IPS DF 4.7 (cell line): ENCODE results near the gene HDGFL2.

ENCODE experiments used
- DNase-seq: peaks from one replicate; pipeline ENCODE4 v3.0.0-alpha.2; 2013; ENCODE audit warnings: low spot score; ENCODE audit errors: extremely low read depth

The HDGFL2 gene

GRCh38 chr19:4497770-4498389, 25.8 kb downstream of the HDGFL2 start:
- no peak for DNase-seq

GRCh38 chr19:4498694-4499093, 26.6 kb downstream of the HDGFL2 start:
- no peak for DNase-seq

DNA sequence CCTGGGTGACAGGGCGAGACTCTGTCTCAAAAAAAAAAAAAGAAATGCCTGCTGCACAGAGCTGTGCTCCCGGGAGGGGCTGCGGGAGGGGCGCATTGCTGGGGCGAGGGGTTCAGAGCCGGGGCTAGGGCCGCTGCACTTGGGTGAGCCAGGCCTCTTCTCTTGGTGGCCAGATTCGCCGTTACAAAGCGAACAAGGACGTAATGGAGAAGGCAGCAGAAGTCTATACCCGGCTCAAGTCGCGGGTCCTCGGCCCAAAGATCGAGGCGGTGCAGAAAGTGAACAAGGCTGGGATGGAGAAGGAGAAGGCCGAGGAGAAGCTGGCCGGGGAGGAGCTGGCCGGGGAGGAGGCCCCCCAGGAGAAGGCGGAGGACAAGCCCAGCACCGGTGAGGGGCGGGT, 27.2 kb downstream of the HDGFL2 start:
- no peak for DNase-seq

DNA sequence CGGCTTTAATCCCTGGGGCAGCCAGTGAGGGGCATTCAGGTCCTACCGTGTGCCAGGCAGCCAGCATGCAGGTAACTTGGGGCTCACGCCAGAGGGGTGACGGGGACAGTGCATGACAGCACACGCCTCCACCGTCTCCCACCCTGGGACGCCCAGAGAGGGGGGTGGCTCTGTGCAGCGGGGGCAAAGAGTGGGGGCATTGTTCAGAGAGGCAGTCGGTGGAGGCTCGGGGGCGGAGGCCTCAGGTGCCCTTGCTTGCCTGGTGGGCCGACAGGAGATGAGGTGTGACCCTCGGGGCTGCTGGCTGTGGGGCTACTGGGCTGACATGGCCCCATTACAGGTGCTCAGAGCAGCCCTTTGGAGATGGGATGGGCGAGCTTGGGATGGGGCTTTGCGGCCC, 27.8 kb downstream of the HDGFL2 start:
- no peak for DNase-seq

DNA sequence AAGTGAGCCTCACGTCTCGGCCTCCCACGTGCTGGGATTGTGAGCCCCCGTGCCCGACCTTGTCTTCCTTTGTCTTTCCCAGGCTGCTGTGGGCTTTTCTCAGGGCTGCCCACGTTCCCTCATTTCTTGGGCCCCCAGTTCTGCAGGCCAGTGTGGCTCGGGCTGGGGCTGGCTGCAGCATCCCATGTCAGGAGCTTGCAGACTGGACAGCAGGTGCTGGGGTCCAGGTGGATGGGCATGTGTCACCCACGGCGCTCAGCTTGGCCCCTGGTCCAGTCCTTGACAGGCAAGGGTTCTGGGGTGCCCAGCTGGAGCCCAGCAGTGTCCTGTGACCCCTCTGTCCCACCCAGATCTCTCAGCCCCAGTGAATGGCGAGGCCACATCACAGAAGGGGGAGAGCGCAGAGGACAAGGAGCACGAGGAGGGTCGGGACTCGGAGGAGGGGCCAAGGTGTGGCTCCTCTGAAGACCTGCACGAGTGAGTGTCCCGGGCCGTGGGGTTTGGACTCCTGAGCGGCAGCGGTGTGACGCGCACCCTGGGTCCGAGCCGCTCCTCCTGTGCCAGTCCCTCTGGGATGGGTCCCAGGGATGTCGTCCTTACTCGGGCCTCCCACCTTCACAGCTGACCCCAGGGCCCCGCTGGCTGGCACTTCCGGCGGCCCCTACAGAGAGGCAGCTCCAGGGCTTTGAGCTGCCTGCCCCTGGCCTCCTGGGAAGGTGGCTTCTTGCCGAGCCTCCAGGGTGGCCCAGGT, 28.9 kb downstream of the HDGFL2 start:
- no peak for DNase-seq

DNA sequence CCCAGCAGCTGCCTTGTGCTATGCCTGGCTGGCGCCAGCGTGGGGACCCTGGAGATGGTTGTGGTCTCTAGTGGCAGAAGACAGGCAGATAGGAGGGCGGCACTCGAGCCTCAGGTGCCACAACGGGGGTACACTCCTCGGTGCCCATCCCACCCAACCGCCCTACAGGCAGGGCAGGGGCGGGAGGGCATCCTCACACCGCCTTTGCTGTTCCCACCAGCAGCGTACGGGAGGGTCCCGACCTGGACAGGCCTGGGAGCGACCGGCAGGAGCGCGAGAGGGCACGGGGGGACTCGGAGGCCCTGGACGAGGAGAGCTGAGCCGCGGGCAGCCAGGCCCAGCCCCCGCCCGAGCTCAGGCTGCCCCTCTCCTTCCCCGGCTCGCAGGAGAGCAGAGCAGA, 29.6 kb downstream of the HDGFL2 start:
- no peak for DNase-seq

GRCh38 chr19:4502282-4503131, 30.4 kb downstream of the HDGFL2 start:
- DNase-seq = no peak

DNA sequence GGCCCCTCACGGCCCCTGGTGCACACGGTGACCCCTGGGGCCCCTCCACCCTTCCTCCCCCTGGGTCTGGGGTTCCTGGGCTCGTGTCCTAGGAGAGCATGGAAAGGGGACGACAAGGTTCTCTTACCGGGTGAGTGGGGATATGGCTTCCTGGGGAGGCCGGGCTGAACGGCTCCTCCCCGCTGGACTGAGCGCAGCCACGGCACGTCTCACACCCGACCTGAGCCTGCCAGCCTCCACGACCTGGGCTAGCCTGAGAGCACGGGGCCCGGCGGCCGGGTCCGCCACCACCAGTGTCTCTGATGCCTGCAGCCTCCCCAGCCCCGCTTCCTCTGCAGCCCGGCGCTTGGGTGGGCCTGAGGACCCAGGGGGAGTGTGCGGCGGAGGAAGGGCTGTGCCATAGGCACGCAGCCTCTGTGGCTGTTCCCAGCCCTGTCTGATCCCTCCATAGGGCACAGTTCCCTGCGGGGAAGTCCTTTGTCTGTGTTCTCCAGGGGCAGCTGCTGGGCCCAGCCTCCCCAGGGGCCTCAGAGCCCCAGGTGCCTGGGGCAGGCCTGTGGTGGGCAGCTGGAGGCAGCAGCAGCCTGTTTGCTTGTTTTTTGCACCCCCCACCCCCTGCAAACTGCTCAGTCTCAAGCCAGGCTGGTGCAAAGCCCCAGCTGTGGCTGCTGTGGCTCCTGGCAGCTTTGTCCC, 31.2 kb downstream of the HDGFL2 start:
- DNase-seq = no peak

- DNase-seq = no peak
Measured at GRCh38 chr19:4503825-4504170, 31.7 kb downstream of the HDGFL2 start.

GRCh38 chr19:4504297-4504701, 32.2 kb downstream of the HDGFL2 start:
- DNase-seq = no peak

DNA sequence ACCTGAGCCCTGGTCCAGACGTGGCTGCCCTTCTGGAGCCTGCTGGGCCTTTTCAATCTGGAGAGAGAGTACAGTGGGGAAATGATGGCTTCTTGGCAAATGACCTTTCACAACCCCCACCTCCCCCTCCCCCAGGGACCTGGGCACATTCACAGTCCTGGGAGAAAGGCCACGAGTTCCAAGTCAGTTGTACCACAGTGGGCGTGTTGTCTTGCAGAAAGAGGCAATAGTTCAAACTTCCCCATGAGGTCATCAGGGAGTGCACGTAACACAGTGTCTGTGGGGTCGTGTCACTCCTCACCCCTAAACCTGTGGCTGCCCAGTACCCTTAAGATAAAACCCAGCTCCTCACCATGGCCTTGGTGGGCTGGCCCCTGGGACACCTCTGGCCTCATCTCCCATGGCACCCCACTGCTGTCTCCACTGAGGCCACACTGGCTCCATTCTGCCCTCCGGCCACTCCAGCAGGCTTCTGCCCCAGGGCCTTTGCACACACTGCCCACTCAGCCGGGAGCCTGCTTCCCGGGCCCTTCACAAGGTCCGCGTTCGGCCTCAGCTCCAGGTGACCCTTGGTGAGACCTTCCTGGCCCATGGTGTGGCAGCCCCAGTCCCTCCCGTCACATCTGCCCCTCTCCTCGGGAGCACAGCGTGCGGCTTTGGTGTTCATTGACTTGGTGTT, 32.9 kb downstream of the HDGFL2 start:
- no peak for DNase-seq

- DNase-seq = no peak
Measured at GRCh38 chr19:4505570-4506448, 33.7 kb downstream of the HDGFL2 start.

DNA sequence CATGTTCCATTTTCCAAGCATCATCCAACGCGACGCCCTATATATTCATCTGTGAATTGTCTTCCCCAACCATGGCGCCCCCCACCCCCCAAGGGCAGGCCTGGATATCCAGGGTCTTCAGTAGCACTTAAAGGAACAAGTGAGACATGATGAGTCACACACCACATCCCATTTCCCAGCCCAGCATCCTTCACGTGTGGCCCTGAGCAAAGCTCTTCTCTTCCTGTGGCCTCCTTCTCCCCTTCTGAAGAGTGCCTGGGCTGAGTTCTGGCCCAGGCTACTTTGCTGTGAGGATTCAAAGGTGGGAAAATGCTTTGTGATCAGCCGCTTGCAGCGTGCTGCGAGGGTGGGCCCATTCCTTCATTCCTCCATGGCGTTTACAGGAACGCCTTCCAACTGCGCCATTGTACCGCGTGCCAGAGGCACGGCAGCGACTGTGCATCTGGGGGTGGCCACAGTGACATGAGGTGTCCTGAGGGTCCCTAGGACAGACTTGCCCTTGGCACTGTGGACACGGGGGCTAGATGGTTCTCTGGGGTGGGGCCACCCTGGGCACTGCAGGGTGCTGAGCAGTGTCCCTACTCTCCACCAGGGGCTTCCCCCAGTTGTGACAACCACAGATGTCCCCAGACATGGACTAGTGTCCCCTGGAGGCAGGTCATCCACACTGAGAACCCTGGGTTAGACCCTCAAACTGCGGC, 34.5 kb downstream of the HDGFL2 start:
- no peak for DNase-seq

GRCh38 chr19:4507150-4507452, 35.0 kb downstream of the HDGFL2 start:
- no peak for DNase-seq

DNA sequence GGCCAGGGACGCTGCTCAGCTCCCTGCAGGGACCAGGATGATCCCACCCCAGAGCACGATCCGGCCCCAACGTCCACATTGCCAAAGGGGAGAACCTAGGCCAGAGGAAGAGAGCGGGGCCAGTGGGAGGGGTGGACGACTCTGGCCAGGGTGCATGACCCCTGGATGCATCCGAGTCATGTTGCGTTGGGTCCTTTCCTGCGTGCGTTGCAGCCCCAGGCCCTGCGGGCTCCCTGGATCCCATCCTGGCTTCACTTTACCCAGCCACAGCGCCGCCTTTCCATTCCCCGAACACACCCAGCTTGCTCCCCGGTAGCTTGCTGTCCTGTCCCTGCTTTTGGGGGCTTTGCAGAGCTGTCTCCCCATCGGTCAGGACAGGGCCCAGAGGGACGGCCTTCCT, 35.7 kb downstream of the HDGFL2 start:
- no peak for DNase-seq

GRCh38 chr19:4508698-4509097, 36.6 kb downstream of the HDGFL2 start:
- DNase-seq = no peak

DNA sequence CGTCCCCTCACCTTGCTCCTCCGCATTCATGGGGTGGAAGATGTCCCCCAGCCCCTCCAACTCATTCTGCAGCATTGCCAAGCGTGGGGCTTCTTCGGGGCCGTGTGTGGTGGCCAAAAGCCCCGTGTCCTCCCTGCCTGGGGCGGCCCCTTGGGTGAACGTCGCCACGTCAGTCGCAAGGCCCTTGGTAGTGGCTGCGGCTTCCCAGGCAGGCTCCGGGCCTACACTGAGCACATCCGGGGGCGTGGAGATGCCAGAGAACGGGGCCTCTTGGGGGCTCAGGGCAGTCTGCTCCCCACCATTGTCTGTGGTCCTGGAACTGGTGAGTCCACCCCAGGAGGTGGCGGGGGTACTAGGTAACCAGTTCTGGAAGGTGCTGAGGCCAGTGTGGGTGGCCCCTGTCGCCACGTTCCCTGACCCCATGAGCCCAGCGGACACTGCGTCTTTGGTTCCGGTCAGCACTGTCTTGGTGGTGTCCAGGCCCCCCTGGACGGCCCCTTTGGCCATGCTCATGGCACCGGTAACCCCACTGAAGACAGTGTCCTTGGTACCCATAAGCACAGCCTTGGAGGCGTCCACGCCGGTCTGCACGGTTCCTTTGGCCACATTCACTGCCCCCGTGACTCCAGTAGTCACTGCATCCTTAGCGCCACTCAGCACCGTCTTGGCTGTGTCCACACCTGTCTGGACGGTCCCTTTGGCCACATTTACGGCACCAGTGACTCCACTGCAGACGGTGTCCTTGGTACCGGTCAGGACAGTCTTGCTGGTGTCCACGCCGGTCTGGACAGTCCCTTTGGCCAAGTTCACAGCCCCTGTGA, 38.5 kb downstream of the HDGFL2 start:
- no peak for DNase-seq

DNA sequence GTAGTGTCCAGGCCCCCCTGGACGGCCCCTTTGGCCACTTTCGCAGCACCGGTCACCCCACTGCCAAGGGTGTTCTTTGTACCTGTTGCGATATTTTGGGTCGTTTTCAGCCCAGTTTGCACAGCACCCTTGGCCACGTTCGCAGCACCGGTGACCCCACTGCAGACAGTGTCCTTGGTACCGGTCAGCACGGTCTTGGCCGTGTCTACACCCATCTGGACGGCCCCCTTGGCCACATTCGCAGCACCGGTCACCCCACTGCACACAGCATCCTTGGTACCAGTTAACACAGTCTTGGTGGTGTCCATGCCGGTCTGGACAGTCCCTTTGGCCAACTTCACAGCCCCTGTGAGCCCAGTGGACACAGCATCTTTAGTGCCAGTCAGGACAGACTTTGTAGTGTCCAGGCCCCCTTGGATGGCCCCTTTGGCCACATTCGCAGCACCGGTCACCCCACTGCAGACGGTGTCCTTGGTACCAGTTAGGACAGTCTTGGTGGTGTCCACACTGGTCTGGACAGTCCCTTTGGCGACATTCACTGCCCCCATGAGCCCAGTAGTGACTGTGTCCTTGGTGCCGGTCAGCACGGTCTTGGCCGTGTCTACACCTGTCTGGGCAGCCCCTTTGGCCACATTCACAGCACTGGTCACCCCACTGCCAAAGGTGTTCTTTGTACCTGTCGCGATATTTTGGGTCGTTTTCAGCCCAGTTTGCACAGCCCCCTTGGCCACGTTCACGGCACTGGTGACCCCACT, 39.4 kb downstream of the HDGFL2 start:
- DNase-seq = no peak
